K562 (cell line): ENCODE results near the gene MTF1. TPM values are rescaled to one million over a fixed set of nuclear protein-coding genes. Genes with fewer than 3 reads are reported as not detected.

Experiments
- ATAC-seq: fragments of 200-7000 bp; cut with Tn5 transposase; 3 replicates; pipeline ENCODE4 v1.9.1; 2020; ENCODE audit warnings: moderate library complexity
- BruUV-seq: library from RNA; stranded (reverse); fragments of 400-500 nt; replicated peaks from 2 replicates; lab custom pipeline; 2021; lab: Mats Ljungman, UMichigan
- CTCF ChIA-PET: fragments of 300-600 bp; formaldehyde crosslinking; extraction: SDS; loops from one replicate; lab custom pipeline; 2021; ENCODE audit warnings: low intra/inter-chr PET ratio; lab: Yijun Ruan, JAX
- POLR2A ChIA-PET: fragments of 300-600, 350-650 bp; sonication (Branson Sonifier 250); formaldehyde crosslinking; extraction: SDS; loops from one replicate; lab custom pipeline; 2021; ENCODE audit warnings: antibody characterized with exemption, inconsistent platforms; lab: Yijun Ruan, JAX
- DNase-seq, 4 experiments: peaks; one replicate each; pipeline versions ENCODE4 v3.0.0 to v3.0.0-alpha.2; 2011 to 2018; ENCODE audit warnings: low spot score in 3 of 4, mixed read lengths in 3 of 4; ENCODE audit errors: extremely low read depth in 1 of 4
- FAIRE-seq: peaks from 2 replicates; lab custom pipeline; 2011; peaks lifted over from hg19 to GRCh38; lab: Jason Lieb, UNC
- H2AFZ ChIP-seq: 2 replicates; pipeline ENCODE4 v1.6.0; 2011; ENCODE audit warnings: low read depth, low read length, control low read depth, inconsistent platforms
- H3K27ac ChIP-seq: fragments of 200-600 bp; 3 replicates; pipeline ENCODE4 v1.8.0; 2011; ENCODE audit warnings: low read depth, mild to moderate bottlenecking, control low read depth, inconsistent platforms, low read length, moderate library complexity, mixed read lengths; ENCODE audit errors: extremely low read depth
- H3K27me3 ChIP-seq, 2 experiments: fragments of 300-600 bp in 1 of 2; 2 replicates in 1 of 2; 3 replicates in 1 of 2; pipeline versions ENCODE4 v1.6.0 to v1.8.0; 2011; ENCODE audit warnings: inconsistent platforms in 2 of 2, low read length in 2 of 2, mild to moderate bottlenecking in 1 of 2, mixed read lengths in 1 of 2, moderate library complexity in 1 of 2; ENCODE audit not compliant: control insufficient read depth in 2 of 2, insufficient read depth in 2 of 2
- H3K36me3 ChIP-seq: fragments of 300-600 bp; 3 replicates; pipeline ENCODE4 v1.8.0; 2011; ENCODE audit warnings: mild to moderate bottlenecking, low read length, inconsistent platforms; ENCODE audit not compliant: control insufficient read depth, insufficient read depth
- H3K4me1 ChIP-seq, 2 experiments: fragments of 200-600 bp in 1 of 2; replicated peaks in 1 of 2; 2 replicates in 1 of 2; 3 replicates in 1 of 2; pipeline versions ENCODE4 v1.5.1 to v1.8.0; 2011; ENCODE audit warnings: inconsistent platforms in 2 of 2, low read length in 2 of 2, mild to moderate bottlenecking in 1 of 2, mixed read lengths in 1 of 2, moderate library complexity in 1 of 2; ENCODE audit not compliant: control insufficient read depth in 2 of 2, insufficient read depth in 2 of 2
- H3K4me2 ChIP-seq: 2 replicates; pipeline ENCODE4 v1.6.1; 2011; ENCODE audit warnings: low read length, control low read depth, inconsistent platforms, mixed read lengths; ENCODE audit not compliant: insufficient read depth
- H3K4me3 ChIP-seq: fragments of 200-600 bp; sonication (generic), shearing (Covaris generic); 2 replicates; pipeline ENCODE4 v1.5.1; 2016; ENCODE audit warnings: control low read depth, inconsistent platforms
- H3K79me2 ChIP-seq: fragments of 200-600 bp; 3 replicates; pipeline ENCODE4 v1.8.0; 2011; ENCODE audit warnings: low read length, inconsistent platforms; ENCODE audit not compliant: control insufficient read depth, insufficient read depth
- H3K9ac ChIP-seq, 2 experiments: 2 replicates each; pipeline versions ENCODE4 v1.6.0 to v1.6.1; 2011; ENCODE audit warnings: low read depth in 2 of 2, low read length in 2 of 2, control low read depth in 1 of 2, inconsistent platforms in 1 of 2, mild to moderate bottlenecking in 1 of 2, mixed read lengths in 1 of 2; ENCODE audit not compliant: insufficient read depth in 1 of 2
- H3K9me1 ChIP-seq: one replicate; pipeline ENCODE4 v1.6.0; 2011; ENCODE audit warnings: inconsistent platforms, mild to moderate bottlenecking, low read length, moderate library complexity; ENCODE audit not compliant: control insufficient read depth, insufficient read depth
- H3K9me3 ChIP-seq: replicated peaks from 2 replicates; pipeline ENCODE4 v1.5.1; 2011; ENCODE audit warnings: low read depth, low read length, inconsistent platforms; ENCODE audit not compliant: control insufficient read depth, insufficient read depth
- H4K20me1 ChIP-seq: replicated peaks from 2 replicates; pipeline ENCODE4 v1.6.1; 2011; ENCODE audit warnings: low read length, inconsistent platforms, mixed read lengths; ENCODE audit not compliant: control insufficient read depth, insufficient read depth
- NRF1 ChIP-seq, 2 experiments: fragments of 450-650 bp; IDR thresholded peaks in 1 of 2; conservative IDR thresholded peaks in 1 of 2; 2 replicates each; pipeline ENCODE4 v1.6.1; 2014; ENCODE audit warnings: mild to moderate bottlenecking in 2 of 2
- SAFB ChIP-seq: fragments of 200-400 bp; formaldehyde crosslinking; IDR thresholded peaks from 2 replicates; pipeline ENCODE4 v1.6.1; 2017; ENCODE audit warnings: low read depth, low read length, borderline replicate concordance
- TAF1 ChIP-seq: IDR thresholded peaks from 2 replicates; pipeline ENCODE4 v1.6.1; 2011; ENCODE audit warnings: mild to moderate bottlenecking, low read length, moderate library complexity; ENCODE audit not compliant: insufficient read depth, control insufficient read depth, severe bottlenecking; ENCODE audit errors: extremely low read depth
- XRCC3 ChIP-seq: fragments of 450-650 bp; IDR thresholded peaks from 2 replicates; pipeline ENCODE4 v1.6.1; 2017; ENCODE audit warnings: mild to moderate bottlenecking, moderate library complexity
- ZKSCAN3 ChIP-seq: fragments of 250-450 bp; sonication (Bioruptor Pico); IDR thresholded peaks from 2 replicates; pipeline ENCODE4 v1.4.0; 2020
- ZNF785 ChIP-seq: fragments of 250-450 bp; sonication (Bioruptor Pico); IDR thresholded peaks from 2 replicates; pipeline ENCODE4 v1.4.0; 2020; ENCODE audit warnings: mild to moderate bottlenecking
- whole genome bisulfite sequencing: fragments of 100-300 bp; shearing (Covaris generic); methylation state at CpG from one replicate; pipeline ENCODE4 v1.1.6; 2016; ENCODE audit warnings: low coverage, mixed read lengths; ENCODE audit not compliant: insufficient coverage; ENCODE audit errors: missing lambda C conversion rate; 5-methylcytosine and 5-hydroxymethylcytosine counted together
- in situ Hi-C: fragments of 300-500 bp; cut with MboI; formaldehyde crosslinking; loops from 4 replicates; pipeline ENCODE4 v1.15.0; 2018; ENCODE audit warnings: inconsistent platforms, mixed read lengths
- intact Hi-C: fragments of 100-400 bp; cut with micrococcal nuclease; formaldehyde crosslinking; loops from 2 replicates; pipeline ENCODE4 v1.14.2; 2022
- polyA plus RNA-seq, 8 experiments: library from polyadenylated mRNA; depleted of rRNA in 4 of 8; stranded (reverse) in 5 of 8; unstranded in 3 of 8; fragments of >200 nt; fragmentation: Nextera tagmentation in 2 of 8; fragmentation: Illumina TruSeq in 1 of 8; extraction: Ambion mirVana in 2 of 8; extraction: Trizol in 1 of 8; gene quantifications; 2 replicates each; pipeline versions ENCODE4 v1.2.1 to v1.2.3, GENCODE V29; 2011 to 2014; ENCODE audit warnings: inconsistent platforms in 1 of 8, missing spikeins in 1 of 8
- total RNA-seq, 7 experiments: library from RNA; depleted of rRNA in 6 of 7; stranded (reverse); fragments of >200 nt in 6 of 7; fragmentation: Illumina TruSeq in 2 of 7; extraction: Trizol in 2 of 7; gene quantifications; 2 replicates each; pipeline versions ENCODE4 v1.2.1 to v1.2.3, GENCODE V29; 2011 to 2021; ENCODE audit warnings: low replicate concordance in 1 of 7
- TF ChIP-seq, protein P1 (sequence below): sonication (generic); formaldehyde crosslinking; IDR thresholded peaks from 2 replicates; pipeline ENCODE4 v1.8.1; 2023; ENCODE audit warnings: missing genetic modification reagents, mild to moderate bottlenecking, borderline replicate concordance
- TF ChIP-seq, protein P2 (sequence below): fragments of 250-450 bp; sonication (Bioruptor Pico); IDR thresholded peaks from 2 replicates; pipeline ENCODE4 v1.8.0; 2022; ENCODE audit warnings: inconsistent platforms, mild to moderate bottlenecking, moderate library complexity, borderline replicate concordance

Gene MTF1
- total and polyA plus RNA-seq, 9 of the 15 experiments (the other 6 are each of a cell fraction or from before 2014, with no cell fraction given) = 1.1 to 12.2 (median 4.3) TPM

DNA sequence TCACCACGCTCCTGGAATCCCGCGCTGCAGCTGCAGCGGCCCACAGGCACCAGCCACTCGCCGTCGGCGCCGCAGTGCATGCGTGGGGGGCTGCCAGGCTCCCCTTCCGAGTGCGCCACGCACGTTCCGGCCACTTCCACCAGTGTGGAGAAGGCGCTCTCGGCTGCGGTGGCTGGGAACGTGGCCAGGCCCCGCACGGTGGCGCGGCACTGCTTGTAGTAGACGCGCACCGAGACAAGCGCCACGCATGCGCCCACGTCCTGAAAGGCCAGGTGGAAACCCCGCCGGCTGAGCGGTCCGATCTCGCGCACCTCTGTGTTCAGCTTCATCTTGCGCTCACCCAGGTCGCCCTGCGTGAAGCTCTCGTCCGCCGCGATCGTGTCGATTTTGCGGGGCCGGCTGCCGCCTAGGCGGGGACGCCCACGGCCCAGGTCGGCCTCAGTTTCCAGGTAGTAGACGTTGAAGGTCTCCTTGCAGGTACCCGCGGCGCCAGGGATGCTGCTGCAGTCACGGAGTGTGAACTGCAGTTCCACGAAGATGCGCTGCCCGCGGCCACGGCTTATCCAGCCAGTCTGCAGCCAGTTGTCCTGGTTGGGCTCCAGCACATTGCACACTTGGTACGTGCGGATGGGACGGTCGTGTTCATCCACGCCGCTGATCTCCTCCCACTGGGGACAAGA lies 97.8 kb downstream of the MTF1 start:
- no peaks in the 10 kb centered on the region for H3K79me2 ChIP-seq
- no peak overlapping the region for H2AFZ ChIP-seq
- peaks cover 4 to 34% of the 10 kb centered on the region in 2 experiments; a peak in 3 of 5 replicates for H3K4me1 ChIP-seq
- no peak for ATAC-seq
- H3K9me3 ChIP-seq = no peaks in the 10 kb centered on the region
- peaks cover 31 to 39% of the 10 kb centered on the region in 2 experiments for H3K27me3 ChIP-seq
- no peaks in the 10 kb centered on the region for H3K36me3 ChIP-seq
- intact Hi-C loops = loop anchor here (10.0 kb wide), 1 partner anchor 157 kb away; no protein-coding TSS in a partner anchor
- no peak overlapping the region for H3K27ac ChIP-seq
- H4K20me1 ChIP-seq = peaks cover 11% of the 10 kb centered on the region
- no peak for FAIRE-seq
- H3K9me1 ChIP-seq = no peaks in the 10 kb centered on the region
- CTCF ChIA-PET = no interaction called here
- no TSS peak for BruUV-seq
- 17% methylated on average over 55 of the region's 68 CpGs for WGBS
- no peak for DNase-seq
- H3K4me2 ChIP-seq = no peak overlapping the region
- no peak overlapping the region for H3K4me3 ChIP-seq
- POLR2A ChIA-PET = interaction anchor here (0.6 kb wide), 1 partner anchor 372 kb away, joined by 3 read pairs; no protein-coding TSS in a partner anchor
- no peak overlapping the region for H3K9ac ChIP-seq
- in situ Hi-C loops = no loop called here
- TF ChIP-seq ZNF785 (no peak), SAFB (peak; percentile 45; the same call in 1 of the 2 replicates), ZKSCAN3 (no peak), TAF1 (no peak), XRCC3 (no peak), NRF1 (conservative IDR thresholded peaks at IDR 0.05 in 1 of 2, IDR thresholded peaks at IDR 0.05 in 1 of 2) (peak; percentile 35 to 38; a peak in 2 of 4 replicates)
- TF ChIP-seq, protein P1, sequence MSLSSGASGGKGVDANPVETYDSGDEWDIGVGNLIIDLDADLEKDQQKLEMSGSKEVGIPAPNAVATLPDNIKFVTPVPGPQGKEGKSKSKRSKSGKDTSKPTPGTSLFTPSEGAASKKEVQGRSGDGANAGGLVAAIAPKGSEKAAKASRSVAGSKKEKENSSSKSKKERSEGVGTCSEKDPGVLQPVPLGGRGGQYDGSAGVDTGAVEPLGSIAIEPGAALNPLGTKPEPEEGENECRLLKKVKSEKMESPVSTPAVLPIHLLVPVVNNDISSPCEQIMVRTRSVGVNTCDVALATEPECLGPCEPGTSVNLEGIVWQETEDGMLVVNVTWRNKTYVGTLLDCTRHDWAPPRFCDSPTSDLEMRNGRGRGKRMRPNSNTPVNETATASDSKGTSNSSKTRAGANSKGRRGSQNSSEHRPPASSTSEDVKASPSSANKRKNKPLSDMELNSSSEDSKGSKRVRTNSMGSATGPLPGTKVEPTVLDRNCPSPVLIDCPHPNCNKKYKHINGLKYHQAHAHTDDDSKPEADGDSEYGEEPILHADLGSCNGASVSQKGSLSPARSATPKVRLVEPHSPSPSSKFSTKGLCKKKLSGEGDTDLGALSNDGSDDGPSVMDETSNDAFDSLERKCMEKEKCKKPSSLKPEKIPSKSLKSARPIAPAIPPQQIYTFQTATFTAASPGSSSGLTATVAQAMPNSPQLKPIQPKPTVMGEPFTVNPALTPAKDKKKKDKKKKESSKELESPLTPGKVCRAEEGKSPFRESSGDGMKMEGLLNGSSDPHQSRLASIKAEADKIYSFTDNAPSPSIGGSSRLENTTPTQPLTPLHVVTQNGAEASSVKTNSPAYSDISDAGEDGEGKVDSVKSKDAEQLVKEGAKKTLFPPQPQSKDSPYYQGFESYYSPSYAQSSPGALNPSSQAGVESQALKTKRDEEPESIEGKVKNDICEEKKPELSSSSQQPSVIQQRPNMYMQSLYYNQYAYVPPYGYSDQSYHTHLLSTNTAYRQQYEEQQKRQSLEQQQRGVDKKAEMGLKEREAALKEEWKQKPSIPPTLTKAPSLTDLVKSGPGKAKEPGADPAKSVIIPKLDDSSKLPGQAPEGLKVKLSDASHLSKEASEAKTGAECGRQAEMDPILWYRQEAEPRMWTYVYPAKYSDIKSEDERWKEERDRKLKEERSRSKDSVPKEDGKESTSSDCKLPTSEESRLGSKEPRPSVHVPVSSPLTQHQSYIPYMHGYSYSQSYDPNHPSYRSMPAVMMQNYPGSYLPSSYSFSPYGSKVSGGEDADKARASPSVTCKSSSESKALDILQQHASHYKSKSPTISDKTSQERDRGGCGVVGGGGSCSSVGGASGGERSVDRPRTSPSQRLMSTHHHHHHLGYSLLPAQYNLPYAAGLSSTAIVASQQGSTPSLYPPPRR (CRISPR knock-in tag) = no peak
- TF ChIP-seq, protein P2, sequence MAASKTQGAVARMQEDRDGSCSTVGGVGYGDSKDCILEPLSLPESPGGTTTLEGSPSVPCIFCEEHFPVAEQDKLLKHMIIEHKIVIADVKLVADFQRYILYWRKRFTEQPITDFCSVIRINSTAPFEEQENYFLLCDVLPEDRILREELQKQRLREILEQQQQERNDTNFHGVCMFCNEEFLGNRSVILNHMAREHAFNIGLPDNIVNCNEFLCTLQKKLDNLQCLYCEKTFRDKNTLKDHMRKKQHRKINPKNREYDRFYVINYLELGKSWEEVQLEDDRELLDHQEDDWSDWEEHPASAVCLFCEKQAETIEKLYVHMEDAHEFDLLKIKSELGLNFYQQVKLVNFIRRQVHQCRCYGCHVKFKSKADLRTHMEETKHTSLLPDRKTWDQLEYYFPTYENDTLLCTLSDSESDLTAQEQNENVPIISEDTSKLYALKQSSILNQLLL (CRISPR knock-in tag) = no peak
